ENCODE results near the gene FBXO42. TPM values are rescaled to one million over a fixed set of nuclear protein-coding genes. Genes with fewer than 3 reads are reported as not detected.

FBXO42 gene
- total and polyA plus RNA-seq, 2 of the 8 experiments (the other 6 are each of a cell fraction or from before 2014, with no cell fraction given), result 15.1 to 17.0 TPM

DNA sequence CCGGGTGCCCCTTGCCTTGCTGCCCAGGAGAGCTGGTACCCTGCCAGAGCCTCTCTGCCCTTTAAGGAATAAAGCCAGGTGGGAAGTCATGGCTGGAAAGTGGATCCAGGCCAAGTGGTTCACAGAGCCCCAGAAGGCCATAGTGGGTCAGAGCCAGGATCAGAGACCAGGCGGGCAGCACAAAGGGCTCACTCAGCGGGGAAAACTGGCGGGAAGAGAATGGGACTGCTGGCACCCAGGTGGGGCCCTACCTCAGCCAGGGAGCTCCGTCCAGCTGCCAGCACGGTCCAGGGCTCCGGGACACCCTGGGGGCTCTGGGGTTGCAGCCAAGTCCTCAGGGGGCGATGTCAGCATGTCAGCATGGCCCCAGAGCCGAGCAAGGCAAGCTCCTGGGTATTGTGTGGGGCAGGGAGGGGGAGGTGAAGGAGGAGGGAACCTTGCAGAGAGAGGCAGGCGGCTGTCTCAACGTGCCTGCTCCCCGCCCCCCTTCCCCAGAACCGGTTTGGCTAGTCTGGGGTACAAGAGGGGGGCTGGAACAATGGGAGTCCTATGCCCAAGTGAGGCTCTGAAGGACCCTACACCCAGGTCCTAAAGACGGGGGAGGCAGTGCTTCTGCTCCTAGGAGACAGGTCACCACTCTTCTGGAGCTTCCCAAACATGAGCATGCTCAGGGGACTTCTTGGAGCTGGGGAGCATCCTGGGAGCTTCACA, 139.9 kb downstream of the FBXO42 start, which contains the start of gene ARHGEF19:
Gene ARHGEF19 (minus strand): TSS at position 402 of the 711 bp plus-strand sequence. CDS start 3,598 bp downstream, outside the sequence.
- Histone ChIP-seq H2BK120ac (replicated peaks; ENCODE audit: low read depth, low read length) (peak within 1 kb of the TSS; percentile 63), H3K18ac (ENCODE audit: extremely low read depth, low read length) (peak within 1 kb of the TSS; percentile 100), H3K4me3 (ENCODE audit: extremely low read depth in 1 of 4, insufficient read depth in 2 of 4, low read depth in 3 of 4, low read length in 4 of 4) (peak within 1 kb of the TSS; percentile 57 to 75 (median 64)), H2BK12ac (ENCODE audit: low read depth, low read length) (peak within 1 kb of the TSS; percentile 30; the same call in 1 of the 2 replicates), H2BK5ac (ENCODE audit: low read depth, low read length) (peak within 1 kb of the TSS; percentile 93), H4K91ac (replicated peaks; ENCODE audit: insufficient read length, low read length) (peak within 1 kb of the TSS; percentile 87), H3K9ac (replicated peaks in 1 of 4; ENCODE audit: extremely low read depth in 1 of 4, low read depth in 3 of 4, low read length in 3 of 4) (peak within 1 kb of the TSS; percentile 75 to 83 (median 81)), H2BK20ac (ENCODE audit: low read length) (peak within 1 kb of the TSS; percentile 83), H3K56ac (replicated peaks; ENCODE audit: insufficient read length, low read depth, low read length) (peak within 1 kb of the TSS; percentile 23), H3K27ac (ENCODE audit: low read depth, low read length) (peak within 1 kb of the TSS; percentile 86), H2AK5ac (ENCODE audit: low read depth, low read length) (peak within 1 kb of the TSS; percentile 91; the same call in 1 of the 2 replicates), H3K9me3 (ENCODE audit: insufficient read depth in 2 of 2, low read depth in 1 of 2, low read length in 1 of 2) (no peaks in the 10 kb centered on the region), H4K5ac (ENCODE audit: insufficient read length, low read depth, low read length) (peak within 1 kb of the TSS; percentile 79), H3K79me2 (ENCODE audit: control insufficient read depth in 1 of 2, insufficient read depth in 2 of 2, low read length in 2 of 2) (peaks cover 5 to 33% of the 10 kb centered on the region in 2 experiments; a peak in 3 of 4 replicates), H3K23me2 (ENCODE audit: low read depth, low read length) (peaks cover 25% of the 10 kb centered on the region), H2AFZ (ENCODE audit: low read length) (no peak within 1 kb of the TSS), H3K23ac (ENCODE audit: insufficient read length) (no peak within 1 kb of the TSS), H3K4ac (replicated peaks; ENCODE audit: insufficient read length, low read depth, low read length) (peak within 1 kb of the TSS; percentile 16), H3K4me2 (ENCODE audit: insufficient read depth in 1 of 2, low read depth in 2 of 2, low read length in 2 of 2) (peak within 1 kb of the TSS; percentile 83 to 89), H4K8ac (ENCODE audit: extremely low read depth, insufficient read depth, low read length) (0 out of 2 replicates have a peak within 1 kb of the TSS, but pooled peaks have one; percentile 75), H2BK15ac (ENCODE audit: low read length) (peak within 1 kb of the TSS; percentile 82; the same call in 1 of the 2 replicates), H3K79me1 (ENCODE audit: low read depth, low read length) (peaks cover 10% of the 10 kb centered on the region), H3K4me1 (replicated peaks in 1 of 4; ENCODE audit: control insufficient read depth in 3 of 4, insufficient read depth in 4 of 4, low read length in 3 of 4) (peaks cover 10 to 49% (median 31%) of the 10 kb centered on the region in 4 experiments), H3K36me3 (ENCODE audit: control insufficient read depth in 2 of 4, insufficient read depth in 4 of 4, low read length in 3 of 4) (no peaks in the 10 kb centered on the region), H4K20me1 (replicated peaks in 1 of 2; ENCODE audit: control insufficient read depth in 1 of 2, insufficient read depth in 2 of 2, low read length in 2 of 2) (peaks cover 0 to 2% of the 10 kb centered on the region in 2 experiments), H3K14ac (ENCODE audit: insufficient read length) (peak within 1 kb of the TSS; percentile 31), H3K27me3 (replicated peaks in 1 of 4; ENCODE audit: control insufficient read depth in 3 of 4, extremely low read depth in 1 of 4, insufficient read depth in 3 of 4, low read length in 3 of 4) (peaks cover 0 to 9% (median 6%) of the 10 kb centered on the region in 4 experiments; a peak in 5 of 7 replicates)
- no peak for FAIRE-seq
- DNase-seq (ENCODE audit: low read depth in 1 of 2, low spot score in 2 of 2), result peak; percentile 79 to 87
- ChIA-PET POLR2A (ENCODE audit: partially characterized antibody) (interaction anchor here (0.6 to 3.5 kb wide), 21 partner anchors 9 to 148 kb away, joined by 3 to 32 read pairs (median 3); no protein-coding TSS in a partner anchor), CTCF (ENCODE audit: partially characterized antibody) (interaction anchor here (0.8 to 3.0 kb wide), 13 partner anchors 11 to 228 kb away, joined by 3 to 16 read pairs (median 4); partner anchors contain the start of gene NECAP2)
- 4% methylated on average over 12 of the region's 14 CpGs; no CpG with 5 or more reads in 1 of the 2 experiments for WGBS, 2 experiments (ENCODE audit: extremely low coverage in 1 of 2, insufficient coverage in 1 of 2, insufficient read length in 1 of 2, insufficient replicate concordance in 2 of 2, low coverage in 1 of 2, low lambda C conversion rate in 2 of 2, missing lambda C conversion rate in 1 of 2)
- TF ChIP-seq CHD2 (IDR thresholded peaks at IDR 0.05; ENCODE audit: low read length) (peak; percentile 64; the same call in 1 of the 2 replicates), CTBP2 (IDR thresholded peaks at IDR 0.05; ENCODE audit: borderline replicate concordance, insufficient read depth, insufficient read length, low read length) (peak; percentile 32), TCF12 (IDR thresholded peaks at IDR 0.05; ENCODE audit: low read depth, low read length) (0 out of 2 replicates have a peak, but pooled peaks have one; percentile 56), HDAC2 (IDR thresholded peaks at IDR 0.05; ENCODE audit: borderline replicate concordance in 1 of 2, low read depth in 2 of 2, low read length in 2 of 2) (0 out of 4 replicates have a peak, but pooled peaks of 1 of the 2 experiments have one; percentile 63), KDM4A (IDR thresholded peaks at IDR 0.05; ENCODE audit: low read depth, low read length, severe bottlenecking) (peak; percentile 7), SP2 (IDR thresholded peaks at IDR 0.05; ENCODE audit: low read length) (no peak), ASH2L (IDR thresholded peaks at IDR 0.05; ENCODE audit: low read length) (peak; percentile 97), RXRA (IDR thresholded peaks at IDR 0.05; ENCODE audit: insufficient read depth, low read depth, low read length) (no peak), RBBP5 (IDR thresholded peaks at IDR 0.05; ENCODE audit: borderline replicate concordance, low read depth, low read length) (peak; percentile 97)
- TF ChIP-seq, protein P1, sequence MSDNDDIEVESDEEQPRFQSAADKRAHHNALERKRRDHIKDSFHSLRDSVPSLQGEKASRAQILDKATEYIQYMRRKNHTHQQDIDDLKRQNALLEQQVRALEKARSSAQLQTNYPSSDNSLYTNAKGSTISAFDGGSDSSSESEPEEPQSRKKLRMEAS (IDR thresholded peaks at IDR 0.05), result peak; percentile 92
